Lung (tissue), 12 donors: ENCODE measurements around the gene GOLPH3. TPM values are rescaled to one million over a fixed set of nuclear protein-coding genes. Genes with fewer than 3 reads are reported as not detected.

ENCODE experiments used
- ATAC-seq: fragments of 200-7000 bp; cut with Tn5 transposase; one replicate; pipeline ENCODE4 v1.9.1; 2020; ENCODE audit warnings: moderate number of reproducible peaks; ENCODE audit not compliant: insufficient read depth, low FRiP score
- DNase-seq, 3 donors: peaks; one replicate each; pipeline ENCODE4 v3.0.0-alpha.2; 2013 to 2017
- H3K27ac ChIP-seq, 2 donors: one replicate each; pipeline ENCODE4 v1.5.1; 2013; ENCODE audit warnings: mild to moderate bottlenecking in 2 of 2, moderate library complexity in 2 of 2, control low read depth in 1 of 2, inconsistent platforms in 1 of 2, low read depth in 1 of 2, low read length in 1 of 2
- H3K27me3 ChIP-seq, 3 donors: one replicate each; pipeline ENCODE4 v1.5.1; 2013; ENCODE audit warnings: low read length in 2 of 3; ENCODE audit not compliant: control insufficient read depth in 3 of 3, insufficient read depth in 3 of 3
- H3K36me3 ChIP-seq, 4 donors: one replicate each; pipeline ENCODE4 v1.5.1; 2013; ENCODE audit warnings: low read length in 4 of 4, mild to moderate bottlenecking in 1 of 4, moderate library complexity in 1 of 4; ENCODE audit not compliant: control insufficient read depth in 4 of 4, insufficient read depth in 4 of 4
- H3K4me1 ChIP-seq, 5 donors: one replicate each; pipeline ENCODE4 v1.5.1; 2013; ENCODE audit warnings: low read length in 5 of 5, mild to moderate bottlenecking in 2 of 5, moderate library complexity in 1 of 5; ENCODE audit not compliant: control insufficient read depth in 5 of 5, insufficient read depth in 5 of 5
- H3K4me3 ChIP-seq: one replicate; pipeline ENCODE4 v1.5.1; 2013; ENCODE audit warnings: mild to moderate bottlenecking, control low read depth, moderate library complexity
- H3K9ac ChIP-seq, 2 donors: one replicate each; pipeline ENCODE4 v1.5.1; 2013; ENCODE audit warnings: low read length in 2 of 2, control low read depth in 1 of 2; ENCODE audit not compliant: insufficient read depth in 1 of 2
- H3K9me3 ChIP-seq, 4 donors: one replicate each; pipeline ENCODE4 v1.5.1; 2013; ENCODE audit warnings: low read length in 3 of 4, mild to moderate bottlenecking in 1 of 4, moderate library complexity in 1 of 4; ENCODE audit not compliant: control insufficient read depth in 4 of 4, insufficient read depth in 3 of 4
- CTCF ChIP-seq: IDR thresholded peaks from 2 replicates; pipeline ENCODE4 v1.5.1; 2012; ENCODE audit warnings: mild to moderate bottlenecking; ENCODE audit errors: control extremely low read depth, extremely low read depth
- whole genome bisulfite sequencing, 2 donors: extraction: QIAGEN DNeasy Blood & Tissue Kit; methylation state at CpG; one replicate each; pipeline ENCODE4 v1.1.7; 2013; 5-methylcytosine and 5-hydroxymethylcytosine counted together
- polyA plus RNA-seq, 2 donors: library from polyadenylated mRNA; stranded (reverse); fragments of 200-250 nt; gene quantifications; one replicate each; pipeline ENCODE4 v1.2.1, GENCODE V29; 2013
- total RNA-seq, 2 donors: library from RNA; depleted of rRNA in 1 of 2; stranded (reverse); fragments of >200 nt in 1 of 2; gene quantifications; one replicate each; pipeline ENCODE4 v1.2.1, GENCODE V29; 2014 to 2021
- donor health status: control.
- donor health status: control.
- donor health status: Bipolar disorder and iron deficiency.
- donor health status: healthy.
- donor health status: DM: yes; HTN: yes; CAD: no.

The GOLPH3 gene
- total and polyA plus RNA-seq, 4 donors, result 52.2 to 112 (median 69.9) TPM

GRCh38 chr5:32187675-32188074 lies 13.6 kb upstream of the GOLPH3 start:
- H3K27ac ChIP-seq, result no peak overlapping the region
- H3K9ac ChIP-seq, result no peak overlapping the region
- no peaks in the 10 kb centered on the region for H3K4me1 ChIP-seq
- DNase-seq, result no peak
- H3K36me3 ChIP-seq, result no peaks in the 10 kb centered on the region
- ATAC-seq, result no peak
- no peak for TF ChIP-seq CTCF
- no peak overlapping the region for H3K4me3 ChIP-seq
- peaks cover 0 to 3% (median 0%) of the 10 kb centered on the region in 4 donors for H3K9me3 ChIP-seq
- H3K27me3 ChIP-seq, result no peaks in the 10 kb centered on the region

- TF ChIP-seq CTCF, result no peak
- WGBS, 2 donors, result 51 to 68% methylated on average over 5 of the region's 5 CpGs
- no peaks in the 10 kb centered on the region for H3K36me3 ChIP-seq
- no peaks in the 10 kb centered on the region for H3K4me1 ChIP-seq
- H3K27me3 ChIP-seq, result no peaks in the 10 kb centered on the region
- H3K27ac ChIP-seq, result no peak overlapping the region
- H3K4me3 ChIP-seq, result no peak overlapping the region
- DNase-seq (no peak), ATAC-seq (no peak)
- no peak overlapping the region for H3K9ac ChIP-seq
- H3K9me3 ChIP-seq, result no peaks in the 10 kb centered on the region
Measured at GRCh38 chr5:32182463-32183063, 8.4 kb upstream of the GOLPH3 start.

- peaks cover 5 to 20% (median 12%) of the 10 kb centered on the region in 5 donors for H3K4me1 ChIP-seq
- H3K27ac ChIP-seq, result peak overlapping the region; percentile 94 to 99
- H3K9me3 ChIP-seq, result no peaks in the 10 kb centered on the region
- DNase-seq (peak; percentile 83 to 90 (median 90)), ATAC-seq (peak; percentile 29)
- H3K4me3 ChIP-seq, result peak overlapping the region; percentile 98
- no peaks in the 10 kb centered on the region for H3K27me3 ChIP-seq
- peaks cover 3 to 10% (median 5%) of the 10 kb centered on the region in 4 donors for H3K36me3 ChIP-seq
- 0 to 1% methylated on average over 49 to 74 of the region's 74 CpGs for WGBS, 2 donors
- peak overlapping the region; percentile 80 to 97 for H3K9ac ChIP-seq
- no peak for TF ChIP-seq CTCF
Measured at GRCh38 chr5:32173267-32174010, 680 bp downstream of the GOLPH3 start.
